GM23248 (cell line): ENCODE data around the gene CAMKK1.
"Not testable (repeated sequence)": the region's sequence is repeated elsewhere in the genome, so short reads cannot be mapped to it uniquely, and the experiment has no call there.

ENCODE experiments used
- EZH2 ChIP-seq: fragments of 200-600 bp; sonication (generic); IDR thresholded peaks from 2 replicates; pipeline ENCODE4 v1.6.1; 2018; ENCODE audit warnings: antibody characterized with exemption, mild to moderate bottlenecking; ENCODE audit not compliant: insufficient read depth, poor library complexity, severe bottlenecking
- EZH2phosphoT487 ChIP-seq: fragments of 200-600 bp; sonication (generic); IDR thresholded peaks from 2 replicates; pipeline ENCODE4 v1.6.1; 2018; ENCODE audit warnings: antibody characterized with exemption, moderate library complexity, mild to moderate bottlenecking, low read depth; ENCODE audit not compliant: insufficient read depth

DNA sequence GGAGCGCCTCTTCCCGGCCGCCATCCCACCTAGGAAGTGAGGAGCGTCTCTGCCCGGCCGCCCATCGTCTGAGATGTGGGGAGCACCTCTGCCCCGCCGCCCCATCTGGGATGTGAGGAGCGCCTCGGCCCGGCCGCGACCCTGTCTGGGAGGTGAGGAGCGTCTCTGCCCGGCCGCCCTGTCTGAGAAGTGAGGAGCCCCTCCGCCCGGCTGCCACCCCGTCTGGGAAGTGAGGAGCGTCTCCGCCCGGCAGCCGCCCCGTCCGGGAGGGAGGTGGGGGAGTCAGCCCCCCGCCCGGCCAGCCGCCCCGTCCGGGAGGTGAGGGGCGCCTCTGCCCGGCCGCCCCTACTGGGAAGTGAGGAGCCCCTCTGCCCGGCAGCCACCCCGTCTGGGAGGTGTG is 38.6 kb downstream of the CAMKK1 start:
- not testable (repeated sequence) for TF ChIP-seq EZH2phosphoT487, EZH2
